Measurements from ENCODE around the gene CASTOR2.
"Not testable (repeated sequence)": the region's sequence is repeated elsewhere in the genome, so short reads cannot be mapped to it uniquely, and the experiment has no call there.

CASTOR2 gene

GRCh38 chr7:74964511-74965119 is at the start of gene CASTOR2:
CASTOR2 (plus strand) TSS chr7:74964705; CDS start chr7:74964986, 281 bp downstream.
- peak; percentile 4 for DNase-seq

DNA sequence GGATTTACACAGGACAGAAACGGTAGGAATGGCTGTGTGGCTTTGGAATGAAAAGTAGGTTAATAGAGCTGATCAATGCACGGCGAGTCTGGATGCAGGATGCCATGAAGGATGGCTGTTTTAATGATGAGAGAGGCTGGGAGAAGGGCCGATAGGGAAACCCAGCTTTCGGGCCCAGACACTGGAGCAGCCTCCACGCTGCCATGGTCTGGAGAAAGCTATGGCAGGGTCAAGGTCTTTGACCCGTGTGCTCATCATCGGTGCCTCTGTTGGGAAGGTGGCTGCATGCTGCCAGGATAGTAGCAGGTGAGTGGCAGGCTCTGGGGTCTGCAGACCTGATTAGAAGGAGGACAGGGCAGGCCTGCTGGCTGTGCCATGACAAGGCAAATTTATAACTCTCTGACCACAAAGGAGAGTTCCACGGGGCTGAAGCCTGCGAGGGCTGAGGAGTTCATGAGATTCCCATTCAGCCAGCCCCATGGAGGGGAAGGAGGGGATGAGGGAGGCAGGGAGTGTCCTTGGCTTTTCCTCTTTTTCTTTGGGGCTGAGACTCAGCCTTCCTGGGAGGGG is 42.1 kb upstream of the CASTOR2 start:
- DNase-seq: not testable (repeated sequence)

DNA sequence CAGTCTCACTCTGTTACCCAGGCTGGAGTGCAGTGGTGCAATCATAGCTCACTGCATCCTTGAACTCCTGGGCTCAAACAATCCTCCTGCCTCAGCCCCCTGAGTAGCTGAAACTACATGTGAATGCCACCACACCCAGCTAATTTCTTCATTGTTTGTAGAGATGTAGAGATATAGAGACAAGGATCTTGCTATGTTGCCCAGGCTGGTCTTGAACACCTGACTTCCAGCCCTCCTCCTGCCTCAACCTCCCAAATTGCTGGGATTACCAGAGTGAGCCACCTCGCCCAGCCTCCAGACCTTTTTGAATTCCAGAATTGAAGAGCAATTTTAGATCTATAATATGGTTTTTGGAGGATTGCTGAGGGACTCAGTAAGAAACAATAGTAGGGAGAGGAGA is 40.9 kb upstream of the CASTOR2 start:
- DNase-seq: not testable (repeated sequence)

DNA sequence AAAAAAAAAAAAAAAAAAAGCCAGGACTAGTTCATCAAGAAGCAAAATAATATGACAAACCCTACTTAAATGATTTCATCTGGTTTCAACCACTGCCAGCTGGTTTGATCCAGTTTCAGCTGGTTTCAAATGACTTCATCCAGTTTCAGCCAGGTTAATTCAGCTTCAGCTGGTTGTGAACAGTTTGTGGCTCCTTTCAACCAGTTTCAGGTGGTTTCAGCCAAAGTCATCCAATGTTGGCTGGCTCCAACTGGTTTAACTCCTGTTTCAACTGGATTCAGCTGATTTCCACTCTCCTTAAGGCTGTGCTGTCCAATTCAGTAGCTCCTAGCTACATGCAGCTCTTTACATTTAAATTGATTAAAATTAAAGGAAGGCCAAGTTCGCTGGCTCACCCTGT is 37.5 kb upstream of the CASTOR2 start:
- DNase-seq: not testable (repeated sequence)

DNA sequence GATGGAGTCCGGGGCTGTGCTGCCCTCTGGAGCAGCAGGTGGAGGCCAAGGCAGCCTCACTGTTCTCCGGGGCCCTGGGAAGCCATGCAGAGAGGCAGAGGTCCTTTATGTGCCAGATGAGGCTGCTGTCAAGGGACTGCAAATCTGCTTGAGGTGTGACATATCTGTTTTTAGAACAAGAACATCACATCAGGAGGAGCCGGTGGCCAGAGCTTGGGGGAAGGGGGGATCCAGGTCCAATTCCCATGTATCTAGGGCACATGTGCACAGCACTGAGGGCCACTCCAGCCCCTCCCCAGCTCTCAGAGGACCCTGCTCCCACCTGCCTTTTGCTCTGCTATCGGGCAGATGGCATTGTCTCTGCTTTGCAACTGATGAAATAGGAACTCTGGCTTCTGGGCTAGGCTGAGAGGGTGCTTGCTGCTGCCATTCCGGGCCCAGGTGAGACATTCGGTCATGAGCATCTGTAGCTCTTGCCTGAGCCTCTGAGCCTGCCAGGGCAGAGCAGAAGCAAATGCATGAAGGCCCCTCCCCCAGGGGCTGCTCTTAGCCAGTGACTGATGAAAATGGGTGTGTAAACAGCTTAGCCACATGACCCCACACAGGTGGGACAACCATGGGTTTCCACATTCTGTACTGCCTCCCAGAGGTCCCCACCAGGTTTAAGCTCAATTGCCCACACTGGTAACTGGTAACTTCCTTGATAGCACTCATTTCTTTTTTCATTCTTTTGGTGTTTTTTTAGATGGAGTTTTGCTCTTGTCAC is 32.8 kb upstream of the CASTOR2 start:
- not testable (repeated sequence) for DNase-seq

DNA sequence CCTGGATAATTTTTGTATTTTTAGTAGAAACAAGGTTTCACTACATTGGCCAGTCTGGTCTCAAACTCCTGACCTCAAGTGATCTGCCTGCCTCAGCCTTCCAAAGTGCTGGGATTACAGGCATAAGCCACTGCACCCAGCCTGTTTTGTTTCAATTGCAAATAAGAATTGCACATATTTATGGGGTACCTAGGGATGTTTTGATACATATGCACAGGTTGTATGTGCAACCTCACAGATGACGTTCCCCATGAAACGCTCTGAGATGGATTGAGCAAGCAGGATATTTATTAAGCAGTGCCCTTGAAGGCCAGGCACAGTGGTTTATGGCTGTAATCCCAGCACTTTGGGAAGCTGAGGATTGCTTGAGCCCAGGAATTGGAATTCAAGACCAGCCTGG is 25.1 kb upstream of the CASTOR2 start:
- DNase-seq: not testable (repeated sequence)

DNA sequence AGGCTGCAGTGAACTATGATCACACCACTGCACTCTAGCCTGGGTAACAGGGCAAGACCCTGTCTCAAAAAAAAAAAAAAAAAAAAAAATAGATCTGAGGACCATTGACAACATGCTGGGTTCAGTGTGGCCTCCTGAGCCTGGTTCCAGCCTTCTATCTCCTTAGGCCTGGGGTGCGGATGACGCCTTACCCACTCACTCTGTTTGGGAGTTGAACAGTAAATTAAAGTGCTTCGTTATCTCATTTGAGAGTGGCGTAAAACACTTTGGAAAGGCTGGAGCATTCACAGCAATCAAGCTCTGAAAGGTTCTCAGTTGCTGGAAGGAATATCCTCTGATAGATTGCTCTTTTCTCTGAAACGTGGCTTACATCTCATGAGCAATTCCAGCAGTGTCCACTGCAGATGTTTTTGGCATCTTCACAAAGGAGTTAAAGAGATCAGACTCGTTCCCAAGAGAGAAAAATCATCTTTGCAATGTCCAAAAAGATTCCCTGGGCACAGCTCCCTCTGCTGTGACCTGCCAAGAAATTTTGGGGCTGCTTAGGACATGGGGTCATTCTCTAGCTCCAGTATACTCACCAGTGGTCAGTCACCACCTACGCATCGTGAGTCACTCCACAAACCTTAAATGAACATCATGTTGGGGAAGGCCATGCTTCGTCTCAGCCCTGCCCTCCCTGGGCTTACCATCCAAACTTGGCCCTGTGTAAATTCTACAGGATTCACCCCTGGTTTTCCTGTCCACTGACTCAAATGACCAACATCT is 23.0 kb upstream of the CASTOR2 start:
- not testable (repeated sequence) for DNase-seq

DNA sequence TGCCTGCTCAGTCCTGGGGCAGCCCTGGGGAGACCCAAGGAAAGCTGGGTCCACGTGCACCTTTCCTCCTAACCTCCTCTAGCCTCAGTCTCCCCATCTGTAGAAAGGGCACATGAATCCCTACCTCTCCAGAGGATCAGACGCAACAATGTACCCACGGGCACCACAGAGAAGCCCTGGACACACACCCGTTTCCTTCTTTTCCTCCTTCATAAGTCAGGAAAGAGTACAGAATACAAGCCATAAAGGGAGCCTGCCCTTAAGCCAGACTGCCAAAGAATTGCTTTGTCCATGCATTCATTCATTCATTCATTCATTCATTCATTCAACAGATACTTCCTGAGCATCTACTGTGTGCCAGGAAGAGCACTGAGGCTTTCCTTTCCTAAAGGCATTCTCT is 20.6 kb upstream of the CASTOR2 start:
- DNase-seq: not testable (repeated sequence)

GRCh38 chr7:74947741-74948140 is 16.8 kb upstream of the CASTOR2 start:
- not testable (repeated sequence) for DNase-seq

- not testable (repeated sequence) for DNase-seq
Observed at GRCh38 chr7:74953774-74954173, 10.7 kb upstream of the CASTOR2 start.

GRCh38 chr7:74958328-74958727 is 6.2 kb upstream of the CASTOR2 start:
- DNase-seq: not testable (repeated sequence)

- DNase-seq: not testable (repeated sequence)
Observed at GRCh38 chr7:74963704-74964510, 598 bp upstream of the CASTOR2 start.

- DNase-seq: not testable (repeated sequence)
Observed at GRCh38 chr7:74966208-74966854, 1.8 kb downstream of the CASTOR2 start.

DNA sequence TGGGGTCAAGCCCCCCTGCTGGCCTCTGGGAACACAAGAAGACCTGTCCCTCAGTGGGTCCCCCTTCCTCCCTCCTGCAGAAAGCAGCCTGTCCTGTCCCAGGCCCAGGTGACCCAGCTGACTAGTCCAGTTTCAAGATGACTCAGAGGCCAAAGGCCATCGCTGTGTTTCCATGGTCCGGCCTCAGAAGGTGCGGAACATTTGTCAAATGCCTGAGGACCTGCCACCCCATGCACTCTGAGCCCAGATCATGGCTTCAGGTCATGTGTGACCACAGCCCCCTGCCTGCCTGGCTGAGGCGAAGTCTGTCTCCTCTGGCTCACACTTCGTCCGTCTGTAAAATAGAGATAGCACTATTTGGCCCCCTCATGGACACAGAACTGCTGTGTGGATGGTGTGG is 2.4 kb downstream of the CASTOR2 start:
- not testable (repeated sequence) for DNase-seq

- not testable (repeated sequence) for DNase-seq
Observed at GRCh38 chr7:74971431-74971830, 6.9 kb downstream of the CASTOR2 start.

DNA sequence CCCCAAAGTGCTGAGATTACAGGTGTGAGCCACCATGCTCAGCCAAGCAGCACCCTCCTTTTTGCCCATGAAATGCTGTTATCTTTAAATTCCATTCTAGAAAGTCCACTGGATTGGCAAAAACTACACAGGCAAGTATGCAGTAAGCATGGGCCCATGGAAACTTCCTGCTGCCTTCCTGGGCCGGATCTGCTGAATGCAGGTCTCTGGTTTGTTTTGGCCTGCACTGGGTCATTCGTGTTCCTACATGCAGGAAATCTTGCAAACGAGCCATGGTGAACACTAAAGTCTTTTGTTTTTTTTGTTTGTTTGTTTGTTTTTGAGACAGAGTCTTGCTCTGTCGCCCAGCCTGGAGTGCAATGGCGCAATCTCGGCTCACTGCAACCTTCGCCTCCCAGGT is 7.9 kb downstream of the CASTOR2 start:
- DNase-seq: not testable (repeated sequence)

DNA sequence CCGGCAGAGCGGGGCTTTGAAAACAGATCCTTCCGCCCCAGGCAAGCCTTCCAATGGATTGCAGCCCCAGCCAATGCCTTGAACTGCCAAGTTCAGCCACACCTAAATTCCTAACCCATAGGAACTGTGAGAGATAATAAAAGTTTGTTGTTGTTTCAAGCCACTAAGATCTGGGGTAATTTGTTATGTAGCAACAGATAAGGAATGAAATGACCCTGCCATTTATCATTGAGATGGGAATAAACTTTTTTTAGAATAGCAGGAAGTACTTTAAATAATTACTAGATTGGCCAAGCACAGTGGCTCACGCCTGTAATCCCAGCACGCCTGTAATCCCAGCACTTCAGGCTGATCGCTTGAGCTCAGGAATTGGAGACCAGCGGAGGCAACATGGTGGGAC is 11.5 kb downstream of the CASTOR2 start:
- not testable (repeated sequence) for DNase-seq

- not testable (repeated sequence) for DNase-seq
Observed at GRCh38 chr7:74977523-74977922, 13.0 kb downstream of the CASTOR2 start.

DNA sequence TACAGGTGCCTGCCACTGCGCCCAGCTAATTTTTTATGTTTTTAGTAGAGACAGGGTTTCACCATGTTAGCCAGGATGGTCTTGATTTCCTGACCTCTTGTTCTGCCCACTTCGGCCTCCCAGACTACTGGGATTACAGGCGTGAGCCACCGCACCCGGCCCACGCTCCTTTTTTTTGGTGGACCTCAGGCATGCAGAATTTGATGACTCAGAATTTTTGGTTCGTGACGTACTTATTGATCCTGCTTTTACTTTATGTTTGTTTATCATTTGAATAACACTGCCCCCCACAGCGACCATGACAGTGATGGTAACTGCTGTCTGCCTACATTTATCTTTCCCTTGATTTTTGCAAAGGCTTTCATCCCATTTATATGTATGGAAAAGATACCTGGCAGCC is 23.9 kb downstream of the CASTOR2 start:
- DNase-seq: not testable (repeated sequence)

DNA sequence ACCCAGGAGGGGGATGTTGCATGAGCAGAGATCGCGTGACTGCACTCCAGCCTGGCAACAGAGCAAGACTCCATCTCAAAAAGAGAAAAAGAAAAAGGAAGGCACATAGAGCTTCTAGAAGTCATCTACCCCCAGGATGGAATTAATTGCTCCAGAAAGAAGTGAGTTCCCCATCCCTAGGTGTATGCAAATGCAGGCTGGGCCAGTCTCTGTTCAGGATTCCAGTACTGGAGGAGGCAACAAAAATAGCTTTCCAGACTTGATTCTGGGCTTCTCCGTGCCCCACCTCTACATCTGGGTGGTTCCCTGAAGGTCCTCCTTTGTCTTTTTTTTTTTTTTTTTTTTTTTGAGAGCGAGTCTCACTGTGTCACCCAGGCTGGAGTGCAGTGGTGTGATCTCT is 28.6 kb downstream of the CASTOR2 start:
- DNase-seq: no peak

DNA sequence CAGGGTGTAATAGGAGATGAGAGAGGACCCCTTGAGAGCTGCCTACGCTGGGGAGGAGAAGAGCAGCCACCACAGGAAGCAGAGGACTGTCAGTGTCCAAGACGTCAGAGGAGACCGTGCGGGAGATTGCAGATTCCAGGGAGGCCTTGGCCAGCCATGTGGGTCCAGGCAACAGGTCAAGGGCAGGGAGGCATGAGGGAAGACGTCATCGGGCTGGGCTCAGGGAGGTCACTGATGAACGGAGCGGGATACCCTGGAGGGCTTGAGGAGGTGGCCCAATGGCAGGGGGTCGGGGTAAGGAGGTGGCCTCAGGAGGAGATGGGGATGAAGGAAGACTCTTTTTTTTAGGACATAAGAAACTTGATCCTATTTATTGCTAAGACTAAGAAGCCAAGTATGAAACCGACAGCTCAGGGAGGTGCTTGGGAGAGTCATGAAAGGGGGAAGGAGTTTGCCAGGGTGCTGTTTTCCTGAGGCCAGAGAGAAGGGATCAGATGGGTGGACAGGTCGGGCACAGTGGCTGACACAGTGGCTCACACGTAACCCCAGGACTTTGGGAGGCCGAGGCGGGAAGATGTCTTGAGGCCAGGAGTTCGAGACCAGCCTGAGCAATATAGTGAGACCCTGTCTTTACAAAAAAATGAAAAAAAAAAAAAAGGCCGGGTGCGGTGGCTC is 30.5 kb downstream of the CASTOR2 start:
- not testable (repeated sequence) for DNase-seq
